Activated CD8-positive, alpha-beta memory T cell treated with anti-CD3 and anti-CD28 coated beads, Interleukin-2, amount 50 U/mL, for 4 hours (primary cell): Measurements from ENCODE around the gene SFXN4.
"Not testable (repeated sequence)": the region's sequence is repeated elsewhere in the genome, so short reads cannot be mapped to it uniquely, and the experiment has no call there.

Source experiments
- DNase-seq: peaks from one replicate; pipeline ENCODE4 v3.0.0-alpha.2; 2020

The SFXN4 gene

DNA sequence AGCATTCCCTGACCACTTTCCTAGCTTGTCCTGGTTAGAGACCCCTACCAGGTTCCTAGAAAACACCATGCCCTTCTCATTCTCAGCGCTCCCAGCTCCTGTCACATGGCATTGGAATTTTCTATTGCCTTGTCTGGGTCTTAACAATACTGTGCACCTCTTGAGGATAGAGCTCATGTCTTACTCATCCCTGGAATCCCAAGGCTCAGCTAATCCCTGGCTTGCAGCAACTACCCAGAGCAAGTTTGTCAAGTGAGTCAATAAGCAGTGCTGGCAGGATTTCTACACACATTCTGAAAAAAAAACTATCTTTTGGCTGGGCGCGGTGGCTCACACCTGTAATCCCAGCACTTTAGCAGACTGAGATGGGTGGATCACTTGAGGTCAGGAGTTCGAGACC, 24.8 kb upstream of the SFXN4 start:
- DNase-seq = no peak

GRCh38 chr10:119189811-119190282, 24.3 kb upstream of the SFXN4 start:
- DNase-seq = no peak

DNA sequence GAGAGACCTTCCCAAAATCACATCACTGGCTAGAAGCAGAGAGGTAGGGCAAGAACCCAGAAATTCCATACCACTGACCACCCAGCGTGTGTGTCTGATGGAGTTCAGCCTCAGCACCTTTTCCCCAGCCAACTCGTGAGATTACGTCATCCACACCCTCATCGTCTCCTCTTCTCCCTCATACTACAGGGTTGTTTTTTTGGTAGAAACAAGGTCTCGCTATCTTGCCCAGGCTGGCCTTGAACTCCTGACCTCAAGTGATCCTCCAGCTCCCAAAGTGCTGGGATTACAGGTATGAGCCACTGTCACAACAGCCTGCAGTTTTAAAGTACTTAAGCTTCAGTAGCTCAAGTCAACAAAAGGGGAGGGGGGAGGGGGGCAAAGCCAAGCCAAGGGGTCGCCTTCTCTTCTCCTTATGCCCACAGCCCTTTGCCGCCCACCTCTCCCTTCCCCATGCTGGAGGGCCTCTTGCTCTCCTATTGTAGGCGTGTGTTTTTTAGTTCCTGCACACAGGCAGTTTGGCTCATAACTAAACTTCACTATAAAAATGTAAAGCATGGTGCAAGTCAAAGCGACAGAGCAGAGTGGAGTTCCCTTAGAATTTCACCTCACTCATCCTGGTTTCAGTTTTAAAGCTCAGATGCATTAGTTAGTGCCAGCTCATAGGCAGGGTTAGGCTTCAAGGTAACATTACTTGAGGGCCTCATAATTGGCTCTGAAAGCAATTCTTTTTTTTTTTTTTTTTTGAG, 18.3 kb upstream of the SFXN4 start:
- no peak for DNase-seq

- not testable (repeated sequence) for DNase-seq
Measured at GRCh38 chr10:119180850-119181400, 15.4 kb upstream of the SFXN4 start.

GRCh38 chr10:119178372-119179119, 13.0 kb upstream of the SFXN4 start, which contains the start of gene PRDX3:
PRDX3 (minus strand) TSS chr10:119178812; CDS start chr10:119178790, 22 bp downstream.
- DNase-seq = peak; percentile 95

GRCh38 chr10:119177708-119178371, 12.3 kb upstream of the SFXN4 start:
- DNase-seq = peak; percentile 27

DNA sequence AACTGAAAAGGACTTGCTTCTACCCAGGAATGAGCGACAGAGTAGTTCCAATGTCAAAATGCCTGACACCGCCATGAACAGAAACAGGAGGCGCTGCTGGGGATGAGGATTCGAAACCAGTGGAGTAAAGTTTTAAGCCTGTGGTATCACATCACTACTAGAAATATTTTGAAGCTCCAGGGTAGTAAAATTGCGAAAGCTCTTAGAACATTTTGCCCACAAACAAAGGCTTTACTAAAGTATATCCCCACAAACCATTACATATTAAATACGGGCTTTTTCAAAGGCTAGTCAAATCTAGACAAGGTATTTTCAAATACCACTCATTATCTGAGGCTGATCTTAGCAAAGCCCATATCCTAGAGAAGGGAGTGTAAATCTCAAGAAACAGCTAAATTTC, 10.7 kb upstream of the SFXN4 start:
- DNase-seq = no peak

DNA sequence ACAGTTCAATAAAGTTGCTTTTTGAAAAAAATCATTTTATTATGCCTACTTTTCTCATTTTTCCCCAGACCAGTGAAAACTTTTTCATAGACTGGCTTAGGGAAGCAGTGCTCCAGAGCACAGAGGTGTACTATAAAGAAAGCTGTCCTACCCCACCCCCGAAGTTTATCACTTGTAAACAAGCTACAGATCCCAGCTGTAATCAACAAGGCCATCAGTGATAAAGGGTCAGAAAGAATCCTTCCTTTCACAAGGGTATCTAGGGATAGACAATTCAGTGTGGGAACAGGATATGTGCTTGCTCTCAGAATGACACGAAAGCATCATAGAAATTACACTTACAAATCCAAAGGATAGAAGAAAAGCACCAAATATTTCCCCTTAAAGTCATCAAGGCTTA, 8.6 kb upstream of the SFXN4 start:
- DNase-seq = no peak

DNA sequence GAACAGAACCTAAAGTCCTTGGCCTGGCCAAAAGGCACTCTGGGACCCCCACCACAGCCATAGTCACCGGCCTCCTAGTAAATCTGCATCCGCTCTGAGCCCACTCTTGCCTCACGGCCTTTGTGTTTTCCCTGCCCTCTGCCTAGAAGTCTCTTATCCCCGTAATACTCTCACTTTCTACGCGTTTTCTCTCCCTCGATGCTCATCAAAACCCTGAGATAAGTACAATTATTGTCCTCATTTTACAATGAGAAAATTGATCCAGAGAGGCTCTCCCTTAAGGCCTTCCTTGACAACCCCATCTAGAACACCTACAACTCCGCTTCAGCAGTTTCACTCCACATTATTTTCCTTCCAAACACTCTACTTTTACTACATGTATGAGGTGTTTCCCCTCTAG, 1.5 kb upstream of the SFXN4 start:
- DNase-seq = no peak

GRCh38 chr10:119166564-119166963, 1.1 kb upstream of the SFXN4 start:
- no peak for DNase-seq

DNA sequence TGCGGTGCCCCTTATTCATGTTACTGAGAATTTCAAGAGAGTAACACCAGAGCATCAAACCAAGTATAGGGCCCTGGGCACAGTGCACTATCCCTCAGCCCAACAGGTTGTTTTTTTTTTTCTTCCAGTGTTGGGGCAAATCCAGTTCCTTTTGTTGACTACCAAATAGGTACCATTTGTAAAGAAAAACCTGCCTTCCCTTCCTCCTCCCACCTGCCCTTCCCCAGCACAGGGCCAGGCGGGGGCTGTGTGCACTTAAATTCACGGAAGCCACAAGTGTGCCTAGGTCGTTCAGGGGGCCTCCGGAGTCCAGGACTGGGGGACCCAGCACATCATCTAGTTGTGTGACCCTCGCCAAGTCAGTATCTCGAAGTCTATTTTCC, 595 bp upstream of the SFXN4 start:
- DNase-seq = no peak

DNA sequence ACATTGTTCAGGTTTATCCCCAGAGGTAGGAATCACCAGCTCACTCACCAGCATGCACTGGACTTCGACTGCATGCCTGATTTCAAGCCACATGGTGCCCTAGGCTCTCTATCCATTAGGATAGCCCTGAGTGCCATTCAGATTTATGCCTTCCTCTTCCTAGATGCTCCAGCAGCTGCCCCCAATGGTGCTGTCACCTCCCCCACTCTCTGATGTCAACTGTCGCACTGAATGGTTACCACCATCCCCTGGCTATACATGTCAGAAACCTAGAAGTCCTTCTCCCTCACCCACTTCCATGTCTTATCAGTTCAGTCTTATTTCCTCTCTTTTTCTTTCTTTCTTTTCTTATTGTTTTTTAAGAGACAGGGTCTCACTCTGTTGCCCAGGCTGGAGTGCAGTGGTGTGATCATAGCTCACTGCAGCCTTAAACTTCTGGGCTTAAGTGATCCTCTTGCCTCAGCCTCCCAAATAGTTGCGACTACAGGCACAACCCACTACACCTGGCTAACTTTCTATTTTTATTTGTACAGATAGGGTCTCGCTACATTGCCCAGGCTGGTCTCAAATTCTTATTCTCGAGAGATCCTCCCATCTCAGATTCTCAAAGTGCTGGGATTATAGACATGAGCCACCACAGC, 2.9 kb downstream of the SFXN4 start:
- DNase-seq = no peak

GRCh38 chr10:119161680-119162451, 3.6 kb downstream of the SFXN4 start:
- no peak for DNase-seq

DNA sequence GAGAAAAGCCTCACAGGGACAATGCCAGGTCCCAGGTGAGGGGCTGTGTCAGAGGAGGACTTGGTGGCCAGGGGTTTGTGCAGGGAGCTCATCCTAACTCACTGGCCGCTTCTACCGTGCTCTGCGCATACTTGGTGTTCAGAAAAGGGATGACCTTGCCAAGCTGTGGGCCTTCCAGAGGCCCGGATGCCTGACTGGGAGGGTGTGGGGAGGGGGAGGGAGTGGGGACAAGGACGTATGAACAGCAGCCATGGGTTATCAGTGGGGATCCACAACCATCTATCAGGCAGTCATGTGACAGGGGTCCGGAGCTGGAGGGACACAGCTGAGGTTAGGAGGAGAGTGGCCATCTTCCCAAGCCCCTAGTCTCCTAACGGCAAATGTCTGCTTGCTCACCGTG, 6.2 kb downstream of the SFXN4 start:
- no peak for DNase-seq

DNA sequence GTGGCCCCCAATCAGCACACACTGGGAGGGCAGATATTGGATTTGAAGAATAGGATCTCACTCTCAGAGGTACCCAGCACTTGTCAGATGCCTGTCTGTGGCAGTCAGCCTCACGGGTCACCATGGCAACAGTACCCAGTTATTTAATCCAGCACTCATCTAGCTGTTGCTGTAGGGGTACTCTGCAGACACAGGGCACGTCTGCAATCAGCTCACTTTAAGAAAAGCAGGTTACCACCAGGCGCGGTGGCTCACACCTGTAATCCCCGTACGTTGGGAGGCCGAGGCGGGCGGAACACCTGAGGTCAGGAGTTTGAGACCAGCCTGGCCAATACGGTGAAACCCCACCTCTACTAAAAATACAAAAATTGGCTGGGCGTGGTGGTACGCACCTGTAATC, 11.9 kb downstream of the SFXN4 start:
- no peak for DNase-seq

GRCh38 chr10:119153041-119153440, 12.5 kb downstream of the SFXN4 start:
- DNase-seq = no peak

GRCh38 chr10:119151601-119152000, 13.9 kb downstream of the SFXN4 start:
- not testable (repeated sequence) for DNase-seq

- DNase-seq = no peak
Measured at GRCh38 chr10:119149729-119150128, 15.8 kb downstream of the SFXN4 start.

- DNase-seq = no peak
Measured at GRCh38 chr10:119149157-119149556, 16.4 kb downstream of the SFXN4 start.

GRCh38 chr10:119143657-119144056, 21.9 kb downstream of the SFXN4 start:
- no peak for DNase-seq

GRCh38 chr10:119140603-119141245, 24.8 kb downstream of the SFXN4 start:
- no peak for DNase-seq
